ENCODE data around the gene PDE4B. TPM values are rescaled to one million over a fixed set of nuclear protein-coding genes. Genes with fewer than 3 reads are reported as not detected.

The PDE4B gene
- total RNA-seq, 1 donor from 2014 or later: 1.6 TPM

DNA sequence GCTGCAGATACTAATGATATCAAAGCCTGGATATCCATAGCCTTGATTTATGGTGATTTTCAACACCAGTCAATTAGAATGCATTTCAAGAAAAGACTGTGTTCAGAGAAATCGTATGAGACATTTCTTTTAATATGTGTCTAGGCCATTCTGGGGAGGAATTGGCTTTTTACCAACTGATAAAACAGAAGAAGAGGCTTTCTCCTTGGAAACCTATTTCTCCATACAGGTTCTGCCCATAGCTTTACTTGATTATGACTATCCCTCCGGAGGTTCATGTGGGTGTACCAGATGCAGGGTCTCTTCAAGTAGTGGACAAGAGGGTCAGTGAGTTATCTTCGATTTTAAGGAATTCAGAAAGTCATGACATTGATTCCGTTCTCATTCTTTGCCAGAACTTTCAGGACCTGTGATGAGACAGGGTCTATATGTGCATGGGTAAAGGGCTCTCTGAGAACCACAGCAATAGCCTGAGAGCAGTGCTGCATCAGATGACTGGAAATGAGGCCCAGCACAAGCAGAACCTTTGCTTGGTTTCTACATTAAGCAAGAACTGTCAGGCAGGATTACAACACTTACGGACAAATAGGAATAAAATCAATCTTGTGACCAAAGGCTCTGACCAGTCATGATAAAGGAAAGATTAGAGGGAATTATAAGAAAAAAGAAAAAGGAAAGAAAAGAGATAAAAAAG lies 477.6 kb downstream of the PDE4B start:
- ATAC-seq: no peak

DNA sequence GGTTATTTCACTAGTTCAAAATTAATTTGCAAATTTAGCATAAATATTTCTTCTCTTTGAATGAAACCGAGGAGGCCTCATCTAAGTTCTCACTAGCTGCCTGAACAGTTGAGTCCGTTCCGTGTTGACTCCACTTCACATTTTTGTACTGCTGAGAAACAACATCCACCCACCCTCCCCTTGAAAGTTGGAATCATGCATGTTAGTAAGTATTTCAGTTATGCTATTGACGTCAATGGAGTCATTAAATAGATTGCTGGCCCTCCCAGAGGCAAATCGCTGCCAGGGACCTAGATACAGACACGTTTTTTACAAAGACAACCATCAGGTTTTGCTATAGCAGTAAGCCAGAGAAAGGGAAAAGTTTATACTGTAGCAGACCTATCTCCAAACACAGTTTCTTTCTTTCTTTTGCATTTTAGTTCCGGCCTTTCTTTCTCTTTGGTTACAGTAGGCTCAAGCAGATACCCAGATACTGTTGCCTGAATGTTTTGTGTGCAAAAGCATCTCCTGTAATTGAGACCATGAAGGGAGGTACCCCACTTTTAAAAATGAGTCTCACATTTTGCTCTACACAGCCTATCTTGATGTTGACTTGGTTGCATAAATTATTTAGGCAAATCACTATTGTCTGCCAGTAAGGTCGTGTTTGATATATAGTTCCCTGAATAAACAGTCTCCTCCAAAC lies 478.7 kb downstream of the PDE4B start:
- peak; percentile 75 for ATAC-seq

DNA sequence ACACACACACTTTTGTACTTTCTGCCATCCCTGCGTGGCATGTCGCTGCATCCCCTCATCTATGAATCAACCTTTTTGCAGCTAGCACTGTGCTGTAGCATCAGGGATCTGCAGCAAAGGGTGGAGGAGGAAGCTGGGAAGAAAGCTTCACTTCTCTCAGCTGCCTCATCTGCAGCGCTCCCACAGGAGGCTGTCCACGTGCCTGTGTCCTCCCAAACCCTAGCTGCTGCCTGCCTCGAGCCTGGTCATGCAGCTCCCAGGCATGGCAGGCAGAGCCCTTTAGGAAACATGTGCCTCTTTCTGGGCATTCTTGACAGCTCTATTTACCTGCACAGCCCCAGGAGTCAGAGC lies 479.2 kb downstream of the PDE4B start:
- ATAC-seq: peak; percentile 84

DNA sequence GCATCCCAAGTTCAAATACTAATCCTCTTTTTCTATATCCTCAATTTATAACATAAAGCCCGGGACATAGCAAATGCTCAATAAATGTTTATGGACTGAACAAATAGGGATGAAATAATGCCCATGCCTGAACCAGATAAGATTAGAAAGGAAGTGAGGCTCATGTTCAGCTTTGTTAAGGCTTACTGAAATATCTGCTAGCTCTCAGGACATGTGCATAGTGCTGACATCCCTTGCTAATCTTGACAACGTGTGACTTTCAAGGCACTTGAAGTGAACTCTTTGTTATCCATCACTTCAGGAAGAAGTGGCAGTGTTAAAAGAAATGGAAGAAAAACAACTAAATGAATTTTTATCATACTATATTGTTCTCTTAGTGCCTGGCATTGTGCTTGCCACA lies 481.0 kb downstream of the PDE4B start:
- no peak for ATAC-seq

DNA sequence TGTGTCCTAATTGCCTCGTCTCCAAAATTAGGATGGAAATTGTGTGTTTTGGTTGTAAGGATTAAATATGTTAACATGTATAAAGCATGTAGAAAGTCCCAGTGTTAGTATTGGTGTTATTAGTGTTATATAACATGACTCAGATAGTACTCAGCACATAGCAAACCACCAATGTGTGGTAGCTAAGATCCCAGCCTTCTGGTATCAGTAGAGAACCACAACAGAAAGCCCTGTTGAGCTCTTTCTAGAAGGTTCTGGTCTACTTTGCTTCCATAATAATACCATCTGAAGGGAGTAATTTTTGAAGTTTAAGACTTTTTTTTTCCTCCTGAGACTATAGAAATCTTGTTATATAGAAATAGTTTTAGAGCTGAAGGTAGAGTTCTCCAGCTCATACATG lies 481.9 kb downstream of the PDE4B start:
- no peak for ATAC-seq

DNA sequence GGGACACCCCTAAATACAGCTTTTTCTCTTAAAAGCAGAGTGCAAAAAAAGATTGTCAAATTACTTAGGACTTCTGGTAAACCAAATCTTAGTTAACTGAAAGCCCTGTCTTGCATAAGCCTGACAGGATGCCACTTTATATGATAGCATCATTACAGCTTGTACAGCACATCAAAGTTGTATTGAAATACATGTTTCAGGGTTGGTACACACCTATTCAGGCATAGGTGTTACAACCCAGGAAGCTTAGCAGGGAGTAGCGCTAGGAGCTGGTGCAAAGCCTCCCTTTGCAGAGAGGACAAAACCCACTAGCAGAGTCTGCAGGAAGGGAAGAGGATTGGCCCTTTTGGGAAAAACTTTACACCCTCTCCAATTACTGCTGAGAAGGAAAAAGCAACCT lies 482.4 kb downstream of the PDE4B start:
- ATAC-seq: no peak

DNA sequence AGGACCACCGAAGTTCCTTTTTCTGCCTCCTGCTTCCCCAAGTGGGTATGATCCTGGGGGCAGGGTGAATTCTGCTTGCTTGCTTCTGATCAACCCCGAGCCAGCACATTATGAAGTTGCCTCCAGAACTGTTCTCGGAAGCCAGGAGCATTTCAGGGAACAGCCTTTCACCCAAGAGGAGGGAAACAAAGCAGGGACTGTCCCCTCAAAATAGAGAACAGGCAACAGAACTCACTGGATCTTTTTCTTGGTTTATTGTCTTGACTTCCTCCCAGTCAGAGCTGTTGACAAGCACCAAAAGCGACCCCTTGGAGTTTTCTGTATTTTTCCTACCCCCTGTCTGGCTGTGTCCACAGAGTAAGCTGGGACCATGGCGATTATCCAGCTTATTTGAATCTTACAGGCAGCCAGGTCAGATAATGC lies 482.9 kb downstream of the PDE4B start:
- no peak for ATAC-seq

DNA sequence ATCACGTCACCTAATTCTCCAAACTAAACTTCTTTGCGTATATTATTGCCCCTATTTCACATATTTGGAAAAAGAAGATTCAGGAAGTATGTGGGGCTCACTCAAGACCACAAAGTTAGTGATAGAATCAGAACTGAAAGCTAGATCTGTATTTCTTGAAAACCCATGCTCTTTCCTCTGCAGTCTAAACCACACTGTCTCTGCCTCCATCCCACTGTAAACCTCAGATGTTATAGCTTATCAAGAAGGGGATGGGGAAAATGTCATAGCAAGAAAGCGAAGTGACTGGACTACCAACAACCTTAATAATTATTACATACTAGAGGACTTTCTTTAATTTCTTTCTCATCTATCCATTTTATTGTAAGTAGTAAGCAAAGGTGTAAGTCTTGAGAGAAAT lies 483.5 kb downstream of the PDE4B start:
- no peak for ATAC-seq

DNA sequence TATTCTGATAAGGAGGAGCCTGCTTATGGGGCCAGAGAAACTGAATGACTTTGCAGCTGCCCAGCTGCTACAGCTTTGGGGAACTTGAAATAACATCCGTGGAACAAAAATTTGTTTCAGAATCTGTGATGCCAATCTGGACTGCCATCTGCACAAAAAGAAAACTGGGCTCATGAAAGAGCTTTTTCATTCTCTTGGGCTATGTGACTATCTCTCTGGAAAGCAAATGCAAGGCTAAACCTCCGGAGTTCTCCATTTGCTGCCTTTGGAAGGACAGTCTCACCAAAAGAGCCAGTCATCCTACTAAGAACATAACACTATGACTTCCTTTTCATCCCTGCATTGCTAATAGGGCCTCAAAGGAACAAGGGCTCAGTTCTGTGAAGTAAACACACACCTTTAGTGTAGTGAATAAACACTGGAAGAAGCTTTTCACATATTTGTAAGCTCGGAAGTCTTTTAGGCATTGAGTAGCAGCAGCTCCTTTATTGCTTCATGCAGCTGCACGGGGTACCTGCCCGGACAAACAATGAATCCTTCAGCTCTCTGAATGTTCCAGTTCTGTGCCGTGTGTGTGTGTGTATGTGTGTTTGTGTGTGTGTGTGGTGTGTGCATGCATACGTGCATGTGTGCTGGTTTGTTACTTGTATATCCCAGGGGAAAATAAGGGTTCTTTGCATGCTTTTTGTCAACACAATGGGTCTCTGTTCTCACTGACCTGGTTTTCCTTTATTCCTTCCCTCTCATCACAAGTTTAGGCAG lies 485.7 kb downstream of the PDE4B start:
- no peak for ATAC-seq

DNA sequence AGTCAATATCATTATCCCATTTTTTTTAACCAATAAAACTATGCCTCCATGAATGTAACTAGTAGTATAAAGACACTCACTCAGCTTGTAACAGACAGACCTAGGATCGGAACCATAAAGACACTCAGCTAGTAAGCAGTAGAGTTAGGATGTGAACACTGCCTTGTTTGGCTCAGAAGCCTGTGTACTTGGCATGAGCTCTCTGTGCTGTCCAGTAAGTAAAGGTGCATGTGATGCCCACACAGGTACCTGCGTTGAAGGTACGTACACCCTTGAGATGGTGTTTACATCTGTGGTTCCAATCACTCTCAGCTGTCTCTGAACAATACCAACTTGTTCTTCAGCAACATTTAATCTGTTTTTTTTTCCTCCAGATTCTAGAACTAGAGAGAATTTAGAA lies 489.1 kb downstream of the PDE4B start:
- ATAC-seq: no peak

DNA sequence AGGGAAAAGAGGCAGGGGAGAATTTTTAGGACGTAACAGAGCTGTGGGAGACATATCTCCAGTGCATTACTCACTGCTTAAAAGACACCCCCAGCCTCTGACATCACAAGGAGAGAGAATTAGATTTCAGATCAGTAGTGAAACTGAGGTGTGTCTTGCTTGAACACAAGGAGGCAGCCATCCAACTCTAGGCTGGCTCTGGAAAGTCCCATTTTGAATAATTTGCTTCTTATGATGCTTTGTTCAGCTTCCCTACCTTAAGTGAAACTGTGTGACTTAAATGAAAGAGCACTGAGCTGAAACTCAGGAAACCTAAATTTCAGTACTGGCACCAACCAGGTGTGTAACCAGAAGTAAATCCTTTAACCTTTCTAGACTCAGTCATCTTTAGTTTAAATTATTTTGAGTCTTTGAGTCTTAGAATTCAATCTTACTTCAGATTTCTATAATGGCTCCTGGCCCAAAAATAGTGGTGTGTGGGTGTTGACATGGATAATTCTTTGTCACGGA lies 489.7 kb downstream of the PDE4B start:
- ATAC-seq: peak; percentile 80

DNA sequence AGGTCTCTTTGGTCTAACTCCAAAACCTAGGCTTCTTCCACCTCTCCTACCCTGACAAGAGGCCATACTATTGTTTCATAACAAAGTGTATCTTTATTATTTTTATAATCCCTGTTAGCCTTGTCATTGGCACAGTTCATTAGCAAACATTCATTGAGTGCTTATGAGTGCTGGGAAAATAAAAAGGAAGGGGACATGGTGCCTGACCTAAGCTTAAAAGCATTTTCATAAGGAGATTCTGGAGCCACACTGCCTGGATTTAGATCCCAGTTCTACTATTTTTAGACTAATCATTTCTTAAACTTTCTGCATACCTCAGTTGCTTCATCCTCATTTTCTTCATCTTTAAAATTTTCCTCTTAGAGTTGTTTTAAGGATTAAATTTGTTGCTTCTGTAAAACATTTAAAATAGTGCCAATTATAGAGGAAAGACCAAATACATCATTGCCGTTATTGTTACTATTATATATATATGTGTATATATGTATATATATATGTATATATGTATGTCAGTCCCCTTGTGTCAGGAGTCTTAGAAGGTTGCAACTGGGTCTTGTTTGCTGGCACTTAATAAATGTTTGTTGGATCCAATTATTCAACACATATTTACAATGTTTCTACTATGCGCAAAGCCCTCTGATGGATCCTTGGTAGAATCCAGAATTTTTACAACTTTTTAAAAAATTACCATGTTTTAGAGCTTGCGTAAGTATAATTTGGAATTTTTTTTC lies 490.4 kb downstream of the PDE4B start:
- ATAC-seq: no peak

DNA sequence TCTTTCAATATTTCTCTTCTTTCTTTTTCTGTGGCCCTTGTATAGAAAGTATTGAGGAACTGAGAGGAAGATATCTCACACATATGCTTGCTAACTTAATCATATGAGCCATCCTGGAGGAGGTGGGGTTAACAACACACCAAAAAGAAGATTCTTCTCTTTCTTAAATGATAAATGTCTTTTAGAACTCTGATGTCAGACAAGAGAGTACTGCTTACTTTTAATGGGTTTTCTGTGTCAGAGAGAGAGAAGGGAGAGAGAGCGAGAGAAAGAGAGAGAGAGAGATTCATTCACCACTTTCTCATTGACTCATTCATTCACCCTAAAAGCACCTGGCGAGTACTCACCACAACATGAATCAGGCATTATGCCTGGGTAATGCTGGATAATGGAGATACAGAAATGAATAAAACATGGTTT lies 490.9 kb downstream of the PDE4B start:
- ATAC-seq: no peak

DNA sequence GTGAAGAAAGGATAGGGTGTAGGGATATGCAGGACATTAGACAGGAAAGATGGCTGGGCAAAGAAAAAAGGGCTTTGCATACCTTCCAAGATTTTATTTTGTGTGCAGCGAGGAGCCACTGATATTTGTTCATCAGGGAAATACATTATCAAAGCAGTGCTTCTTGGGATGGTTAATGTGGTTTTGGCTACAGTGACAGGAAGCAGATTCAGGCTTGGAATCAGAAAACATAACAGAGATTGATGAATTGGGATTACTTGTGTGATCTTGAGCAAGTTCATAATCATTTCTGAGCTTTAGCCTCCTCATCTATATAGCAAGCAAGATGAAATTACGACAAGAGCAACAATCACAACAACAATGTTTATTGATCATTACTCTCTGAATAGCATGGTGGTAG lies 492.1 kb downstream of the PDE4B start:
- no peak for ATAC-seq

DNA sequence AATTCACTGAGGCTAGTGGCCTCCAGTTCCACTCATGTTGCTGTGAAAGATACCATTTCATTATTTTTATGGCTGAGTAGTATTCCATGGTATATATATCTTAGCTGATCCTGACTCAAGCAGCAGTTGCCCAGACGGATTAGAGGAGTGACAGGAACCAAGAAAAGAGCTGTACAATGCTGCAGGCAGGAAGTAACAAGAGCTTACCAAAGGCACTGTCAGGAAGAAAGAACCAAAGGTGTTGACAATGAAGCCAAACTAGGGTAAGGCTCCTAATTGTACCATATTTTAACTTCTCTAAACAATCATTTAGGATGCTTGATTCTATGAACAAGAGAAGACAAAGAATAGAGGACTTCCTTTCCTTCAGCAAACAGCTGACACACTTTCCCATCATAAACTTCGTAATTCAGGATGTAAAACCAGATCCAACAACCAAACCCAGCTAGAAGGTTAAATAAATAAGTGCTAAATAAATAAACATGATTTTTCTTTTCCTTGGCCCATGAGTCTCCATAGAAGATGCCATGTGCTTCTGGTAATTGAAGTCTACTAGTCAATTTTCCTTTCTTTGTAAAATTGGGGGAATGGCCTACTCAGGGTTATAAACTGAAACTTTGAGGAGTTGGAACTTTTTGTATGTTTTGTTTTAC lies 493.0 kb downstream of the PDE4B start:
- no peak for ATAC-seq

DNA sequence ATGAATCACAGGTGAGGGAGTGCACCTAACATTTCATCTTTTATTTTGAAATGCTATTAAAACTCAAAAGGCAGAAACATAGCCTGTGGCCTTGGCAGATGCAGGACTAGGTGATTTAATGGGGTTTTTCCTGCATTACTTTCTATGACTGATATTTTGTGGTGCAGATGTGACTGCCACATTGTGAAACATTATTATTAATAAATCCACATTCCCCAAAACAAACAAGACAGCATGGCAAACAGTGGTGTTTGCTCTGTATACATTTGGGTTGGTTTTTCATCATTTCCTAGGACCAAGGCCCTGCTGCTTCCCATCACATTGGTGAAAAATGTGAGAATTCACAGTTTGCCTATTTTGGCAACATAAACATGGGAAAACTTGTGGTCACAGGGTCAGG lies 493.6 kb downstream of the PDE4B start:
- peak; percentile 50 for ATAC-seq

DNA sequence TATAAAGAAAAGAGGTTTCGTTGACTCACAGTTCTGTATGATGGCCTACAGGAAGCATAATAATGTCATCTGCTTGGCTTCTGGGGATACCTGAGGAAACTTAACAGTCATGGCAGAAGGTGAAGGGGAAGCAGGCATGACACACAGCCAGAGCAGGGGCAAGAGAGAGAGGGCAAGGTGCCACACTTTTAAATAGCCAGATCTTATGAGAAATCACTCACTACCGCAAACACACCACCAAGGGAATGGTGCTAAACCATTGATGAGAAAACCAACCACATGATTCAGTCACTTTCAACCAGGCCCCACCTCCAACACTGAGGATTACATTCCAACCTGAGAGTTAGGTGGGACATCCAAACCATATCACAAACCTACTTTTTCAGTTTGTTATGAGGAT lies 495.4 kb downstream of the PDE4B start:
- no peak for ATAC-seq

DNA sequence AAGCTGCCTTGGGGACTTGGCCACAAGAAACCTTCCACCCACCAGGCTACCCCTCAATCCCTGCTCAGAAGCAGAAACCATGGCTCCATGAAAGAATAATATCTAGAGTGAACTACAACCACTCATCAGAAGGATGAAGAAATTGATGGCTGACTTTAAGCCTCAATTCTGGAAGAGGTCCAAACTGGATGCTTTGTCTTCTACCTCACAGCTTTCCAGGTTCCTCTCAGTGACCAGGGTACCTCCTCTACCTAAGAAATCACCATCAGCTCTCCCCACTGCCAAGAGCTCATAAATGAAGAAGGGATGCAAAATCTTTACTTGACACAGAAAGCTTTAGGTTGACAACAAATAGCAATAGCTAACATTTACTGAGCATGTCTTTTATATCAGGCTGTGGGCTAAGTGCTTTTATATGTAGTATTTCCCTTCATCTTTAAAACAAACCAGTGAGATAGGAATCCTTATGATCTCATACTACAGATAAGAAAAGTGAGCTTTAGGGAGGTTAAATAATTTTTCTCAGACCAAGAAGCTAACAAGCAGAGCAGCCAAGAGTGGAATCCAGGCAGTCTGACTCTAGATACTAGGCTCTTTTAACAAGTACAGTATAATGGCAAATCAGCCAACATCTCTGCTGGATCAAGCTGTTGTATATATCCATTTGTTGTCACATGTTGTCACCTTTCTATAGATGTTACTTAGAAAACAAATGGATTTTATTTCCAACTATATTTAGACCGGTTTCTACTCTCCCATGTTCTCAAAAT lies 498.3 kb downstream of the PDE4B start:
- ATAC-seq: no peak

DNA sequence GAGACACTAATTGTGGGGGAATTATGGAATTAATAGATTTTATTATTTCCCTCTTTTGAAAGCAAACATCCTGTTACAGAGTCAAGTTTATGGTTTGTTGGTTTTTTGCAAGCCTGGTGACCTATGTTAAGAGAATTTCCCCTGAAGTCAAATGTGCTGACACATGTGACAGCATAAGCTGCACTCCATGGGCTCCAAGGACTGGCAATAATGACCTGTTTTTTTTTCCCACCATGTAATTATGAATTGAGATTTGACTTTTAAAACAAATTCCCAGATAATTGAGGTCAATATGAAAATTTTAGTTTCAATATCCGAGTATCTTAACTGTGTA lies 498.8 kb downstream of the PDE4B start:
- no peak for ATAC-seq

DNA sequence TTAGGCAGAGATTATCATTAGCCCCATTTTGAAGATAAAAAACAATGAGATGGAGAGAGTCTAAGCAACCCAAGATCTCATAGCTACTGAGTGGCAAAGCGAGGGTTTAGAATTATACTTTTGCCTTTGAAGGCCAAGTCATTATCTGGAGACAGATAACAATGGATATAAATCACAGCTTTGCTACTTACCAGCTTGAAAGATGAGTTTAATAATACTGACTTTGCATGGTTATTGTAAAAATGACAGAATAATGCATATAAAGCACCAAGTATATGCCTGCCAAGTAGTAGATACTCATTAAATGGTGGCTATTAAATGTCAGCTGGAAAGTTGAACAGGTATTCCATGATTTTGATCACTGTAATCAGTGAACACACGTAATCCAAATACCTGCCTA lies 499.6 kb downstream of the PDE4B start:
- no peak for ATAC-seq

DNA sequence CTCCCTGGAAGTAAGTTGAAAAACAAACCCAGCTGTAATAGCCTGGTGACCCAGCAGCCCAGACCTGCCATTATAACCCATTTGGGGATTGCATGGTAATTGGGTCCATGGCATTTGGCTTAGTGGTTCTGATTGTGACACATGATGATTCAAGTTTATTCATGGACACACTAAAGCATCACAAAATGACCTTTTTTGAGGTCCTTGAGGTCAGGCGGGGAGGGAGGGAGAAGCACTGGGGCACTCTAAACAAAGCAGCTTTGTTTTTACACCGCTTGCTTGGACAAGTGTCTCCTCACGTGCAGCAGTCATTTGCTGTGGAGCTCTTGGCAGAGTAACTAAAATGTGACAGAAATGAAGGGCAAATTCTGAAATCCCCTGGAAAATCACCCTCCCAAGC lies 500.2 kb downstream of the PDE4B start:
- no peak for ATAC-seq
